Peyer's patch (tissue), 4 donors: ENCODE measurements around the gene KIAA1671.

Source experiments
- POLR2A ChIP-seq, 2 donors: fragments of 450-650 bp; IDR thresholded peaks; one replicate each; pipeline ENCODE4 v1.5.1; 2017; ENCODE audit warnings: antibody characterized with exemption in 2 of 2, mild to moderate bottlenecking in 2 of 2, moderate library complexity in 2 of 2
- TF ChIP-seq, protein P1 (sequence below), 6 experiments: fragments of 450-650 bp in 4 of 6; fragments of 200-600 bp in 2 of 6; sonication (generic) in 1 of 6; IDR thresholded peaks; one replicate each; pipeline ENCODE4 v1.5.1; 2017 to 2019; ENCODE audit warnings: antibody characterized with exemption in 6 of 6, mild to moderate bottlenecking in 3 of 6, moderate library complexity in 1 of 6

DNA sequence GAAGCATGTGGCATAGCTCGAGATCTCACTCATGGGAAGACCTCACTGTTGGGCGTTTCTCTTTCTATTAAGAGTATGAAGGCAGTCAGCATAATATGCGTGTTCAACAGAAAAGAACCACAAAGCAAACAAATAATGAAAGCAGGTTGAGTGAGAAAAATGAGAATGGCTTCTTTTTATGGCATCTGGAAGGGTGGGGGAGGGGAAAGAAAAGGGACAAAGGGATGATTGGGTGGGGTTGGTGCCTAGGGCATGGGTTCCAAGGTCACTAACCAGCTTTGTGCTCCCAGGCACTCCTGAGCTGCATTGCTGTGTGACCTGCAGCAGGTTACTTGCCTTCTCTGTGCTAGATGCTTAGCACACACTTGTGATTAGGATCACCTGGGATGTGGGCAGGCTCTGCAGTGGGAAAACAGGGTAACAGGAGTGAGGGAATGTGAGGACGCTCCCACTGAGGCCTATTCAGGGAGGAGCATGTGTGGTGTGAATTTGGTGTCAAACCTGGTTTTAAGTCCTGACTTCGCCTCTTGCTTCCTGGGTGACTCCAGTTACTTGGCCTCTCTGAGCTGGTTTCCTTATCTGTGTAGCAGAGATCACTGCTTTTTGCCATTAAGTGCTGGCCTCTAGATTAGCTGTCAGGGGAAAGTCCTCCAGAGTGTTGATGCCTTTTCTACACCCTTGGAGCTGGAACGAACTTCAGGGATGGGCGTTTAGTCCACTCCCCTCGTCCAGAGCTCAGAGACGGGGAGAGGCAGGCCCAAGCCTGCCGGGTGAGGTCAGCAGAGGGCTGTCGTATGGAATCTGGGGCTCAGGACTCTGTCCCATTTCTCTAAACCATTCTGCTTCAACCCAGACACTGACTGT is 74.8 kb downstream of the KIAA1671 start:
- TF ChIP-seq POLR2A (IDR thresholded peaks at IDR 0.05) = peak in 1 of 2 donors; percentile 16
- TF ChIP-seq, protein P1, sequence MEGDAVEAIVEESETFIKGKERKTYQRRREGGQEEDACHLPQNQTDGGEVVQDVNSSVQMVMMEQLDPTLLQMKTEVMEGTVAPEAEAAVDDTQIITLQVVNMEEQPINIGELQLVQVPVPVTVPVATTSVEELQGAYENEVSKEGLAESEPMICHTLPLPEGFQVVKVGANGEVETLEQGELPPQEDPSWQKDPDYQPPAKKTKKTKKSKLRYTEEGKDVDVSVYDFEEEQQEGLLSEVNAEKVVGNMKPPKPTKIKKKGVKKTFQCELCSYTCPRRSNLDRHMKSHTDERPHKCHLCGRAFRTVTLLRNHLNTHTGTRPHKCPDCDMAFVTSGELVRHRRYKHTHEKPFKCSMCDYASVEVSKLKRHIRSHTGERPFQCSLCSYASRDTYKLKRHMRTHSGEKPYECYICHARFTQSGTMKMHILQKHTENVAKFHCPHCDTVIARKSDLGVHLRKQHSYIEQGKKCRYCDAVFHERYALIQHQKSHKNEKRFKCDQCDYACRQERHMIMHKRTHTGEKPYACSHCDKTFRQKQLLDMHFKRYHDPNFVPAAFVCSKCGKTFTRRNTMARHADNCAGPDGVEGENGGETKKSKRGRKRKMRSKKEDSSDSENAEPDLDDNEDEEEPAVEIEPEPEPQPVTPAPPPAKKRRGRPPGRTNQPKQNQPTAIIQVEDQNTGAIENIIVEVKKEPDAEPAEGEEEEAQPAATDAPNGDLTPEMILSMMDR (IDR thresholded peaks at IDR 0.05) = peak in 3 of 6 experiments; percentile 30 to 47 (median 32)
